ENCODE results near the gene ZNF311.
A peak's percentile ranks its signal among the peaks of the same experiment; 100 is the strongest.
"Not testable (repeated sequence)": the region's sequence is repeated elsewhere in the genome, so short reads cannot be mapped to it uniquely, and the experiment has no call there.

ZNF311 gene

DNA sequence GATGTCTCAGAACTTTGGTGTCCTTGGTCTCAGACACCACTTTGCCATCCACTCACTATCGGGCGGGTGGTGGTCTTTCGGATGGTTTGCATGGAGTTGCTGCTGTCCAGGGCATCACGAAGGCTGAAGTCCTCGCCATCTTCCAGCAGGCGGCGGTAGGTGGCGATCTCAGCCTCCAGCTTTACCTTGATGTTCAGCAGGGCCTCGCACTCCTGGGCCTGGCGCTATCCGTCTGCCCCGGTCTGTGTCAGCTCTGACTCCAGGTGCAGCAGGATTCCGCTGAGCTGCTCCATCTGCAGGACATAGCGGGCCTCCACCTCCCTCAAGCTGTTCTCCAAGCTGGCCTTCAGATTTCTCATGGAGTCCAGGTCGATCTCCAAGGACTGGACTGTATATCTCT is 36.0 kb downstream of the ZNF311 start:
- Histone ChIP-seq H3K9me3 (replicated peaks in 1 of 11) (peaks cover 29 to 41% (median 37%) of the 10 kb centered on the region in 11 experiments), H3K4me2 (no peak overlapping the region), H3K27ac (no peak overlapping the region), H3K36me3 (no peaks in the 10 kb centered on the region), H4K20me1 (no peaks in the 10 kb centered on the region), H3K9ac (no peak overlapping the region), H3K4me3 (no peak overlapping the region), H3K27me3 (no peaks in the 10 kb centered on the region), H3K4me1 (no peaks in the 10 kb centered on the region)
- no peak for TF ChIP-seq Cebpa-rat (IDR thresholded peaks at IDR 0.05)

DNA sequence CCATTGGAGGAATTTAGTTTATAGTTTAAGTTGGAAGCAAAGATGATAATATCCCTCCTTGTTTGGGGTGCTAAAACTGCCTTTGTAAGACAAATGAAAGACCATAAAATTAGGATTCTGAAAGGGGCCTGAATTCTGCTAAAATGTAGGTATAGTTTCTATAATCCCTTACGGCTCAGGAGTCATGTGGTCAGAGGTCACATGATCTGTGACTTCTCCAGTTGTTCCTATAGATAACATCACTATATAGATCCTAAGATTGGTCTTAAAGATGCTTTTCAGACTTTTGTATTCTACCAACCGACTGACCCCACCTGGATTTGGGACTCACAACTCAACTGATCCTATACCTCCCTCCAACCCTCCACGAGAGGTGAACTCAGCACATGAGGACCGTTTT is 36.6 kb downstream of the ZNF311 start:
- no peaks in the 10 kb centered on the region for H3K27me3 ChIP-seq
- no peak for TF ChIP-seq Cebpa-rat (IDR thresholded peaks at IDR 0.05)
- H3K4me1 ChIP-seq = no peaks in the 10 kb centered on the region
- H3K4me2 ChIP-seq = no peak overlapping the region
- H3K9ac ChIP-seq = no peak overlapping the region
- H3K4me3 ChIP-seq = no peak overlapping the region
- H4K20me1 ChIP-seq = no peaks in the 10 kb centered on the region
- H3K27ac ChIP-seq = no peak overlapping the region
- H3K36me3 ChIP-seq = no peaks in the 10 kb centered on the region
- peaks cover 29 to 41% (median 37%) of the 10 kb centered on the region in 11 experiments for H3K9me3 ChIP-seq (replicated peaks in 1 of 11)

DNA sequence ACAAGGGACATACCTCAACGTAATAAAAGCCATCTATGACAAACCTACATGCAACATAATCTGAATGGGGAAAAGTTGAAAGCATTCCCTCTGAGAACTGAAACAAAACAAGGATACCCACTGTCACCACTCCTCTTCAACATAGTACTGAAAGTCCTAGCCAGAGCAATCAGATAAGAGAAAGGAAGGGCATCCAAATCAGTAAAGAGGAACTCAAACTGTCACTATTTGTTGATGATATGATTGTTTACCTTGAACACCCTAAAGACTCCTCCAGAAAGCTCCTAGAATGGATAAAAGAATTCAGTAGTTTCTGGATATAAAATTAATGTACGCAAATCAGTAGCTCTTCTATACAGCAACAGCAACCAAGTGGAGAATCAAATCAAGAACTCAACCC is 39.4 kb downstream of the ZNF311 start:
- TF ChIP-seq Cebpa-rat (IDR thresholded peaks at IDR 0.05) = no peak
- H4K20me1 ChIP-seq = no peaks in the 10 kb centered on the region

DNA sequence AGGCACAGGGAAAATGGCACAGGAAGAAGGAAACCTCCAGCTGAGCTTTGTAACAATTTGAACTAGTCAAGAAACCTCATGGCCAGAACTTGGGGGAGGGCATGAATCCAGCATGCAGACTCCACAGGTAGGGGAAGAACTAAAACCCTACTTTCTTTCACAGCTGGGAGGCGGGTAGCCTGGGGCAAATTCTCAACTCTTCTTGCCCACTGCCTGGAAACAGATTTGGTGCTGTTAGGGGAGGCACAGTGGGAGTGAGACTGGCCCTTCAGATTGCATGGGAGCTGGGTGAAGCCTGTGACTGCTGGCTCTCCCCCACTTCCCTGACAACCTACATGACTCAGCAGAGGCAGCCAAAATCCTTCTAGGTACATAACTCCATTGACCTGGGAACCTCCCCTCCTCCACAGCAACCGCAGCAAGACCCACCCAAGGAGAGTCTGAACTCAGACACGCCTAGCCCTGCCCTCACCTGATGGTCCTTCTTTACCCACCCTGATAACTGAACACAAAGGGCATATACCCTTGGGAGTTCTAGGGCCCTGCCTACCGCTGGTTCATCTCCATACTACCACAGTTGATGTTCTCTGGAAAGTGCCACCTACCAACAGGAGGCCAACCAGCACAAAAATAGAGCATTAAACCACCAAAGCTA is 44.1 kb downstream of the ZNF311 start:
- TF ChIP-seq Cebpa-rat (IDR thresholded peaks at IDR 0.05) = no peak

More for the DNA sequence above, 39.4 kb downstream of the ZNF311 start:
- H3K27me3 ChIP-seq = no peaks in the 10 kb centered on the region
- no peak overlapping the region for H3K4me2 ChIP-seq
- H3K4me1 ChIP-seq = no peaks in the 10 kb centered on the region
- no peak overlapping the region for H3K9ac ChIP-seq
- no peaks in the 10 kb centered on the region for H3K36me3 ChIP-seq
- no peak overlapping the region for H3K4me3 ChIP-seq
- H3K9me3 ChIP-seq (replicated peaks in 1 of 11) = peaks cover 34 to 53% (median 42%) of the 10 kb centered on the region in 11 experiments
- H3K27ac ChIP-seq = no peak overlapping the region

DNA sequence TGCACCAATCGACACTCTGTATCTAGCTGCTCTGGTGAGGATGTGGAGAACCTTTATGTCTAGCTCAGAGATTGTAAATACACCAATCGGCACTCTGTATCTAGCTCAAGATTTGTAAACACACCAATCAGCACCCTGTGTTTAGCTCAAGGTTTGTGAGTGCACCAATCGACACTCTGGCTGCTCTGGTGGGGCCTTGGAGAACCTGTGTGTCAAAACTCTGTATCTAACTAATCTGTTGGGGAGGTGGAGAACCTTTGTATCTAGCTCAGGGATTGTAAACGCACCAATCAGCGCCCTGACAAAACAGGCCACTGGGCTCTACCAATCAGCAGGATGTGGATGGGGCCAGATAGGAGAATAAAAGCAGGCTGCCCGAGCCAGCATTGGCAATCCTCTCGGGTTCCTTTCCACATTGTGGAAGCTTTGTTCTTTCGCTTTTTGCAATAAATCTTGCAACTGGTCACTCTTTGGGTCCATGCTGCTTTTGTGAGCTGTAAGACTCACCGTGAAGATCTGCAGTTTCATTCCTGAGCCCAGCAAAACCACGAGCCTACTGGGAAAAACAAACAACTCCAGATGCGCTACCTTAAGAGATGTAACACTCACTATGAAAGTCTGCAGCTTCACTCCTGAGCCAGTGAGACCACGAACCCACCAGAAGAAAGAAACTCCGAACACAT is 46.4 kb downstream of the ZNF311 start:
- H3K4me2 ChIP-seq, H3K27ac ChIP-seq, H3K4me1 ChIP-seq, H4K20me1 ChIP-seq, H3K9ac ChIP-seq, H3K4me3 ChIP-seq, H3K36me3 ChIP-seq, H3K27me3 ChIP-seq: not testable (repeated sequence)
- H3K9me3 ChIP-seq (replicated peaks in 1 of 11) = peaks cover 4 to 30% (median 21%) of the 10 kb centered on the region in 11 experiments; a peak in 17 of 22 replicates

More for the DNA sequence above, 44.1 kb downstream of the ZNF311 start:
- Histone ChIP-seq H3K36me3 (no peaks in the 10 kb centered on the region), H3K9me3 (replicated peaks in 1 of 11) (peaks cover 0 to 26% (median 13%) of the 10 kb centered on the region in 11 experiments; a peak in 12 of 22 replicates), H3K9ac (no peak overlapping the region), H3K4me1 (no peaks in the 10 kb centered on the region), H4K20me1 (no peaks in the 10 kb centered on the region), H3K4me2 (no peak overlapping the region), H3K27ac (no peak overlapping the region), H3K4me3 (no peak overlapping the region), H3K27me3 (no peaks in the 10 kb centered on the region)

DNA sequence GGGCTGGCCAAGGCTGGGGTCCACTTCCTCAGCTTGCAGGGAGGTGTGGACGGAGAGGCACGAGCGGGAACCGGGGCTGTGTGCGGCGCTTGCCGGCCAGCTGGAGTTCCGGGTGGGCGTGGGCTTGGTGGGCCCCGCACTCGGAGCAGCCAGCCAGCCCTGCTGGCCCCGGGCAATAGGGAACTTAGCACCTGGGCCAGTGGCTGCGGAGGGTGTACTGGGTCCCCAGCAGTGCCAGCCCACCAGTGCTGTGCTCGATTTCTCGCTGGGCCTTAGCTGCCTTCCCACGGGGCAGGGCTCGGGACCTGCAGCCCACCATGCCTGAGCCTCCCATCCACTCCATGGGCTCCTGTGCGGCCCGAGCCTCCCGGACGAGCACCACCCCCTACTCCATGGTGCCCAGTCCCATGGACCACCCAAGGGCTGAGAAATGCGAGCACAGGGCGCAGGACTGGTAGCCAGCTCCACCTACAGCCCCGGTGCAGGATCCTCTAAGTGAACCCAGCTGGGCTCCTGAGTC is 47.3 kb downstream of the ZNF311 start:
- not testable (repeated sequence) for H3K9ac ChIP-seq, H3K36me3 ChIP-seq, H3K27ac ChIP-seq, H4K20me1 ChIP-seq, H3K4me1 ChIP-seq, H3K4me2 ChIP-seq, H3K4me3 ChIP-seq
- Histone ChIP-seq H3K9me3 (replicated peaks in 1 of 11) (peaks cover 5 to 35% (median 26%) of the 10 kb centered on the region in 11 experiments; a peak in 17 of 22 replicates), H3K27me3 (peaks cover 11 to 17% (median 16%) of the 10 kb centered on the region in 11 experiments; a peak in 21 of 22 replicates)

DNA sequence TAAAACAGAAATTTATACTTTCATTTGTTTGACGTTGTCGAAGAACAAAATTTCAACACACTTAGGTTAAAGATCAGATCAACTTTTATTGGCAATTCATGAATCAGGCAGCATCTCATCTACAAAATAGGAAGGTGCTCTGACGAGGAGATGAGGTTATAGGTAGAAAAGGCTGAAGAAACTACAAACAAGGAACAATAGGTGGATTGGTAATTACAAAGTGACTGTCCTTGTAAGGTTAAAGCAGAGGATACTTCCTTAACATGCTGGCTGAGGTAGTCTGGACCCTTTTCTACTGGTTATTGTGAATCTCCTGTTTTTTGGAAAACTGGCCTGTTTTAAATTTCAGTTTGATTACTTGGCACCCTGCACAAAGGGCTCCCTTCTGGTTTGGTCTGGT is 48.8 kb downstream of the ZNF311 start:
- H3K4me1 ChIP-seq = no peaks in the 10 kb centered on the region; a peak in 1 of 20 replicates
- H3K27me3 ChIP-seq = peaks cover 20 to 32% (median 27%) of the 10 kb centered on the region in 11 experiments; a peak in 21 of 22 replicates
- no peak overlapping the region for H3K9ac ChIP-seq
- no peak for TF ChIP-seq Cebpa-rat (IDR thresholded peaks at IDR 0.05)
- H3K27ac ChIP-seq = no peak overlapping the region
- no peak overlapping the region for H3K4me2 ChIP-seq
- no peaks in the 10 kb centered on the region for H3K36me3 ChIP-seq
- no peaks in the 10 kb centered on the region for H4K20me1 ChIP-seq
- H3K4me3 ChIP-seq = no peak overlapping the region
- H3K9me3 ChIP-seq (replicated peaks in 1 of 11) = peaks cover 5 to 34% (median 24%) of the 10 kb centered on the region in 11 experiments; a peak in 17 of 22 replicates

DNA sequence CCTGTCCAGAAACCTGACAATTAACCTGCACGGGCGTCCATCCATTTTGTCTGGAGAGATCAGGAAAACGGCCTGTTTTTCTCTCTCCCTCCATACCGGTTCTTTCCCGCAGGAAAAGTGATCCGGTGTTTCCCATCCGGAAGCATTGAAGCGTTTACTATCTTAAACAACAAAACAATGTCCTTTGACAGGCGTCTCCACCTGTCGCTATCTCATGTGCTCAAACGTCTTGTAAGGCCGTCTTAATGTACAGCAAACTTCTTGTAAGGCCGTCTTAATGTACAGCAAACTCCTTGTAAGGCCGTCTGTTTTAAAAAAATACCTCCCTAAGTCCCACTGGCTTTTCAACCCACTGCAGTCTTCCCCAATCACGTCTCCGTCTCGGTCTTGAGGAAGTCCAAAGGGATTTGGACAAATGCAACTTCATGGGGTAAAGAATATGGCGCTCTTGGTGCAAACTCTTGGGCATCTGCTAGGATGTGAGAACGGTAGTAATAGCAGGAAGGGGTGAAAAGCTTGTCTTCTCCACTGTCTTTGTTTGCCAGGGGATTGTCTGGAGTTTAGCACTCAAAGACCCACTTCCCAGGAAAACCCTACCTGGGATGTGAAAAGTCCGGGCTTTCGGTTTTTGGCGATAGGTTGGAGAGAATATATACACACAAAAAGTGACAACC is 51.4 kb downstream of the ZNF311 start:
- H4K20me1 ChIP-seq = no peaks in the 10 kb centered on the region
- no peak overlapping the region for H3K9ac ChIP-seq
- no peak overlapping the region; a peak in 1 of 20 replicates for H3K4me3 ChIP-seq
- peaks cover 0 to 30% (median 18%) of the 10 kb centered on the region in 11 experiments; a peak in 16 of 22 replicates for H3K9me3 ChIP-seq (replicated peaks in 1 of 11)
- no peaks in the 10 kb centered on the region; a peak in 1 of 20 replicates for H3K4me1 ChIP-seq
- peaks cover 20 to 34% (median 27%) of the 10 kb centered on the region in 11 experiments; a peak in 21 of 22 replicates for H3K27me3 ChIP-seq
- no peak overlapping the region for H3K27ac ChIP-seq
- 0 out of 22 replicates have a peak overlapping the region, but pooled peaks of 1 of the 11 experiments have one; percentile 7 for H3K4me2 ChIP-seq
- H3K36me3 ChIP-seq = no peaks in the 10 kb centered on the region
- no peak for TF ChIP-seq Cebpa-rat (IDR thresholded peaks at IDR 0.05)

DNA sequence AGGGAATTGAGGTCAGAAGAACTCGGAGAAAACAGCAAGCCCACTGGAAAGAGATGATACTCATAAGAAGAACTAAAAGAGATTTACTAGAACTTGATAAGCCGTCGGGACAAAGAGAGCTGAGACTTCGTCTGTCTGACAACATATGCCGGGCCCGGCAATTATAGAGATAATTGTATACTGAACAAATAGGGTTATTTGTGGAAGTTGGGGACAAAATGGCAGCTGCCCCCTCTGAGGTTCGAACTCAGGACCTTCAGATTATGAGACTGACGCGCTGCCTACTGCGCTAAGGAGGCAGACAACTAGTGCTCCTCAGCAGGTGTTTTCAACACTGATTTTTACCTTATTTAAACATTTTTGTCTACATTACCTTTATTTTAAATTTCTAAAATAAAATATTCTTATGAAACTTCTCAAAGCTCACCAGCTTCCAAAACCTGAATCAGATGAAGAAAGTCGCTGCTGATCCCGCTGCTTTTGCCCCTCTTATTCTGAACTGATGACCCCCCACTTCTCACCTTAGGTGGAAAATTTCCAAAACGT is 52.0 kb downstream of the ZNF311 start:
- no peak overlapping the region; a peak in 1 of 20 replicates for H3K4me3 ChIP-seq
- no peaks in the 10 kb centered on the region for H4K20me1 ChIP-seq
- H3K27me3 ChIP-seq = peaks cover 20 to 34% (median 27%) of the 10 kb centered on the region in 11 experiments; a peak in 21 of 22 replicates
- peaks cover 0 to 30% (median 18%) of the 10 kb centered on the region in 11 experiments; a peak in 16 of 22 replicates for H3K9me3 ChIP-seq (replicated peaks in 1 of 11)
- no peak for TF ChIP-seq Cebpa-rat (IDR thresholded peaks at IDR 0.05)
- no peaks in the 10 kb centered on the region; a peak in 1 of 20 replicates for H3K4me1 ChIP-seq
- peak overlapping the region in 1 of 11 experiments; percentile 7; a peak in 1 of 22 replicates for H3K4me2 ChIP-seq
- no peak overlapping the region for H3K27ac ChIP-seq
- no peaks in the 10 kb centered on the region for H3K36me3 ChIP-seq
- no peak overlapping the region for H3K9ac ChIP-seq

DNA sequence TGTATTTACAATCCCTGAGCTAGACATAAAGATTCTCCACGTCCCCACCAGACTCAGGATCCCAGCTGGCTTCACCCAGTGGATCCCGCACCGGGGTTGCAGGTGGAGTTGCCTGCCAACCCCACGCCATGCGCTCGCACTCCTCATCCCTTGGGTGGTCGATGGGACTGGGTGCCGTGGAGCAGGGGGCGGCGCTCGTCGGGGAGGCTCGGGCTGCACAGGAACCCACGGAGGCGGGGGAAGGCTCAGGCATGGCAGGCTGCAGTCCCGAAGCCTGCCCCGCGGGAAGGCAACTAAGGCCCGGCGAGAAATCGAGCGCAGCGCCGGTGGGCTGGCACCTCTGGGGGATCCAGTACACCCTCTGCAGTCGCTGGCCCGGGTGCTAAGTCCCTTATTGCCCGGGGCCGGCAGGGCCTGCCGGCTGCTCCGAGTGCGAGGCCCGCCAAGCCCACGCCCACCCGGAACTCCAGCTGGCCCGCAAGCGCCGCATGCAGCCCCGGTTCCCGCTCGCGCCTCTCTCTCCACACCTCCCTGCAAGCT is 55.4 kb downstream of the ZNF311 start:
- not testable (repeated sequence) for H3K4me2 ChIP-seq, H4K20me1 ChIP-seq, H3K9ac ChIP-seq, H3K36me3 ChIP-seq, H3K27ac ChIP-seq, H3K4me3 ChIP-seq, H3K4me1 ChIP-seq
- peaks cover 0 to 30% (median 18%) of the 10 kb centered on the region in 11 experiments; a peak in 16 of 22 replicates for H3K9me3 ChIP-seq (replicated peaks in 1 of 11)
- H3K27me3 ChIP-seq = peaks cover 20 to 34% (median 27%) of the 10 kb centered on the region in 11 experiments; a peak in 21 of 22 replicates
